Right lobe of liver (tissue), 6 donors: ENCODE data around the gene PABPN1. TPM values are rescaled to one million over a fixed set of nuclear protein-coding genes. Genes with fewer than 3 reads are reported as not detected.

Experiments used
- ATAC-seq, 4 donors: fragments of 200-7000 bp; cut with Tn5 transposase; one replicate each; pipeline ENCODE4 v1.9.1; 2020; ENCODE audit warnings: mild to moderate bottlenecking in 4 of 4, moderate library complexity in 4 of 4
- DNase-seq, 3 donors: peaks; one replicate each; pipeline ENCODE4 v3.0.0-alpha.2; 2020
- H3K27ac ChIP-seq, 3 donors: fragments of 200-600 bp; one replicate each; pipeline ENCODE4 v1.8.0; 2022
- H3K27me3 ChIP-seq, 2 donors: fragments of 200-600 bp; one replicate each; pipeline ENCODE4 v1.8.0; 2022
- H3K36me3 ChIP-seq, 4 donors: fragments of 200-600 bp; sonication (generic) in 1 of 4; one replicate each; pipeline versions ENCODE4 v1.5.1 to v1.8.0; 2017 to 2022; ENCODE audit warnings: control low read depth in 1 of 4
- H3K4me1 ChIP-seq, 4 donors: fragments of 200-600 bp; sonication (generic) in 1 of 4; one replicate each; pipeline versions ENCODE4 v1.5.1 to v1.8.0; 2017 to 2022; ENCODE audit warnings: control low read depth in 1 of 4
- H3K4me3 ChIP-seq, 3 donors: fragments of 200-600 bp; one replicate each; pipeline ENCODE4 v1.8.0; 2022
- H3K9me3 ChIP-seq, 4 donors: fragments of 200-600 bp; sonication (generic) in 1 of 4; one replicate each; pipeline versions ENCODE4 v1.5.1 to v1.8.0; 2017 to 2022; ENCODE audit warnings: control low read depth in 1 of 4
- CTCF ChIP-seq, 4 donors: fragments of 200-600 bp in 3 of 4; fragments of 450-650 bp in 1 of 4; IDR thresholded peaks; one replicate each; pipeline versions ENCODE4 v1.5.1 to v1.8.0; 2016 to 2022; ENCODE audit warnings: antibody characterized with exemption in 4 of 4, mild to moderate bottlenecking in 2 of 4
- POLR2A ChIP-seq: fragments of 450-650 bp; IDR thresholded peaks from one replicate; pipeline ENCODE4 v1.6.1; 2017; ENCODE audit warnings: antibody characterized with exemption, mild to moderate bottlenecking
- WGBS: methylation state at CpG from one replicate; pipeline ENCODE4 v1.1.6; 2018; ENCODE audit warnings: low coverage, low lambda C conversion rate; ENCODE audit not compliant: insufficient coverage; ENCODE audit errors: missing lambda C conversion rate; 5-methylcytosine and 5-hydroxymethylcytosine counted together
- intact Hi-C, 2 donors: fragments of 100-400 bp; cut with DNase I; formaldehyde crosslinking; loops; one replicate each; pipeline versions ENCODE4 v1.11.2 to v1.14.1; 2022
- total RNA-seq, 6 experiments: library from RNA; depleted of rRNA in 2 of 6; stranded (reverse); fragments of >200 nt in 2 of 6; fragmentation: NEBNext Ultra II Directional in 3 of 6; extraction: Animal tissue kit (Norgen Biotek cat#: 25700) in 3 of 6; gene quantifications; one replicate each; pipeline versions ENCODE4 v1.1.0 to v1.2.4, GENCODE V29; 2016 to 2023
- donor health status: DM: no; HTN: yes; CAD: no.
- donor health status: DM: no; HTN: no; CAD: no.
- donor health status: DM: no; HTN: no; CAD: no.
- donor health status: DM: no; HTN: yes; CAD: no.
- donor health status: DM: no; HTN: yes; CAD: no.

PABPN1 gene
- total RNA-seq, 6 experiments from 2014 or later, result 23.6 to 95.3 (median 64.6) TPM

GRCh38 chr14:23359722-23360447, 38.6 kb downstream of the PABPN1 start:
- intact Hi-C loops, result no loop called here
- H3K27ac ChIP-seq, result no peak overlapping the region
- peaks cover 0 to 2% (median 0%) of the 10 kb centered on the region in 4 donors for H3K4me1 ChIP-seq
- 71% methylated on average over 10 of the region's 22 CpGs for WGBS
- no peak overlapping the region for H3K4me3 ChIP-seq
- H3K36me3 ChIP-seq, result no peaks in the 10 kb centered on the region
- H3K9me3 ChIP-seq, result no peaks in the 10 kb centered on the region
- DNase-seq, result no peak
- TF ChIP-seq CTCF (IDR thresholded peaks at IDR 0.05), result no peak
- no peak for TF ChIP-seq POLR2A
- H3K27me3 ChIP-seq, result peaks cover 0 to 5% of the 10 kb centered on the region in 2 donors
- ATAC-seq, result no peak

- DNase-seq, result peak in 1 of 3 donors; percentile 28
- no peak overlapping the region for H3K4me3 ChIP-seq
- intact Hi-C loops, result no loop called here
- 67% methylated on average over 1 of the region's 11 CpGs for WGBS
- no peak overlapping the region for H3K27ac ChIP-seq
- ATAC-seq, result peak in 1 of 4 donors; percentile 5
- no peak for TF ChIP-seq POLR2A
- no peaks in the 10 kb centered on the region for H3K9me3 ChIP-seq
- peaks cover 0 to 10% of the 10 kb centered on the region in 2 donors for H3K27me3 ChIP-seq
- no peaks in the 10 kb centered on the region for H3K36me3 ChIP-seq
- H3K4me1 ChIP-seq, result peaks cover 0 to 8% (median 0%) of the 10 kb centered on the region in 4 donors
These were observed 39.2 kb downstream of the PABPN1 start for GRCh38 chr14:23360496-23360895.

- peak in 1 of 3 donors; percentile 10 for DNase-seq
- Histone ChIP-seq H3K36me3 (no peaks in the 10 kb centered on the region), H3K4me3 (no peak overlapping the region), H3K9me3 (no peaks in the 10 kb centered on the region), H3K27ac (no peak overlapping the region), H3K27me3 (peaks cover 0 to 16% of the 10 kb centered on the region in 2 donors), H3K4me1 (peaks cover 0 to 12% (median 0%) of the 10 kb centered on the region in 4 donors)
- intact Hi-C loops, result no loop called here
- no peak for ATAC-seq
- TF ChIP-seq POLR2A (no peak), CTCF (IDR thresholded peaks at IDR 0.05) (no peak)
These were observed 40.1 kb downstream of the PABPN1 start for GRCh38 chr14:23361320-23361719.

- TF ChIP-seq CTCF (IDR thresholded peaks at IDR 0.05), result no peak
- no peak for TF ChIP-seq POLR2A
- ATAC-seq, result no peak
- no peak for DNase-seq
- intact Hi-C loops, result no loop called here
- Histone ChIP-seq H3K9me3 (no peaks in the 10 kb centered on the region), H3K4me3 (no peak overlapping the region), H3K27ac (no peak overlapping the region), H3K4me1 (peaks cover 0 to 12% (median 0%) of the 10 kb centered on the region in 4 donors), H3K36me3 (no peaks in the 10 kb centered on the region), H3K27me3 (peaks cover 0 to 16% of the 10 kb centered on the region in 2 donors)
- 44% methylated on average over 3 of the region's 6 CpGs for WGBS
These were observed 40.5 kb downstream of the PABPN1 start for GRCh38 chr14:23361763-23362162.

GRCh38 chr14:23362200-23362599, 40.9 kb downstream of the PABPN1 start:
- Histone ChIP-seq H3K27ac (no peak overlapping the region), H3K27me3 (peaks cover 0 to 16% of the 10 kb centered on the region in 2 donors), H3K4me1 (peaks cover 0 to 12% (median 0%) of the 10 kb centered on the region in 4 donors), H3K9me3 (no peaks in the 10 kb centered on the region), H3K36me3 (no peaks in the 10 kb centered on the region), H3K4me3 (no peak overlapping the region)
- no peak for ATAC-seq
- intact Hi-C loops, result no loop called here
- TF ChIP-seq POLR2A (no peak), CTCF (IDR thresholded peaks at IDR 0.05) (no peak)
- WGBS, result 42% methylated on average over 3 of the region's 3 CpGs
- DNase-seq, result no peak
